GM21576 (cell line): ENCODE data around the gene NOA1.

Source experiments
- ATAC-seq: cut with Tn5 transposase; IDR thresholded peaks from one replicate; pipeline ENCODE4 v1.9.1; 2021; ENCODE audit warnings: mild to moderate bottlenecking, moderate library complexity; ENCODE audit not compliant: unreplicated experiment

Gene NOA1

GRCh38 chr4:56977321-56978012 lies at the start of gene NOA1:
TSS of gene NOA1 (minus strand) at chr4:56977606. CDS start at chr4:56977585, 21 bp downstream.
- peak; percentile 83 for ATAC-seq

GRCh38 chr4:57023104-57023503 lies 45.7 kb upstream of the NOA1 start:
- ATAC-seq, result no peak

GRCh38 chr4:57020467-57021101 lies 43.2 kb upstream of the NOA1 start:
- ATAC-seq, result no peak

GRCh38 chr4:57018980-57019379 lies 41.6 kb upstream of the NOA1 start:
- no peak for ATAC-seq

GRCh38 chr4:57013543-57014120 lies 36.2 kb upstream of the NOA1 start:
- no peak for ATAC-seq

GRCh38 chr4:56999751-57000150 lies 22.3 kb upstream of the NOA1 start:
- no peak for ATAC-seq

GRCh38 chr4:56995525-56995924 lies 18.1 kb upstream of the NOA1 start:
- no peak for ATAC-seq

- no peak for ATAC-seq
Observed at GRCh38 chr4:56990109-56990905, 12.9 kb upstream of the NOA1 start.

GRCh38 chr4:56986952-56987351 lies 9.5 kb upstream of the NOA1 start:
- no peak for ATAC-seq

- no peak for ATAC-seq
Observed at GRCh38 chr4:56986192-56986591, 8.8 kb upstream of the NOA1 start.

GRCh38 chr4:56981795-56982201 lies 4.4 kb upstream of the NOA1 start:
- no peak for ATAC-seq

GRCh38 chr4:56979421-56980072 lies 2.1 kb upstream of the NOA1 start:
- no peak for ATAC-seq

- peak; percentile 56 for ATAC-seq
Observed at GRCh38 chr4:56978750-56979303, 1.4 kb upstream of the NOA1 start, which contains the start of gene POLR2B. TSS of gene POLR2B (plus strand) at chr4:56978896. CDS start at chr4:56978986, 90 bp downstream.

- ATAC-seq, result peak; percentile 18
Observed at GRCh38 chr4:56976837-56977320, 527 bp downstream of the NOA1 start.

- no peak for ATAC-seq
Observed at GRCh38 chr4:56976283-56976836, 1.0 kb downstream of the NOA1 start.

- no peak for ATAC-seq
Observed at GRCh38 chr4:56973336-56973735, 4.1 kb downstream of the NOA1 start.

GRCh38 chr4:56972809-56973208 lies 4.6 kb downstream of the NOA1 start:
- no peak for ATAC-seq

GRCh38 chr4:56972389-56972788 lies 5.0 kb downstream of the NOA1 start:
- no peak for ATAC-seq

- no peak for ATAC-seq
Observed at GRCh38 chr4:56971383-56971782, 6.0 kb downstream of the NOA1 start.

- no peak for ATAC-seq
Observed at GRCh38 chr4:56961107-56961500, 16.3 kb downstream of the NOA1 start.
